Cardiac fibroblast (primary cell): ENCODE results near the gene SLC39A11.
A peak's percentile ranks its signal among the peaks of the same experiment; 100 is the strongest.
"Not testable (repeated sequence)": the region's sequence is repeated elsewhere in the genome, so short reads cannot be mapped to it uniquely, and the experiment has no call there.

ENCODE experiments used
- DNase-seq, 2 donors: peaks; one replicate each; pipeline versions ENCODE4 v3.0.0 to v3.0.0-alpha.2; 2010; ENCODE audit warnings: low read depth in 2 of 2
- H3K4me3 ChIP-seq, 2 donors: replicated peaks in 1 of 2; 1 replicate in 1 of 2; 2 replicates in 1 of 2; pipeline ENCODE4 v1.5.1; 2011; ENCODE audit warnings: low read depth in 2 of 2, low read length in 2 of 2, mild to moderate bottlenecking in 2 of 2, moderate library complexity in 1 of 2
- TF ChIP-seq, protein P1 (sequence below): IDR thresholded peaks from one replicate; pipeline ENCODE4 v1.5.1; 2011; ENCODE audit warnings: low read depth, mild to moderate bottlenecking, low read length, inconsistent platforms

SLC39A11 gene

DNA sequence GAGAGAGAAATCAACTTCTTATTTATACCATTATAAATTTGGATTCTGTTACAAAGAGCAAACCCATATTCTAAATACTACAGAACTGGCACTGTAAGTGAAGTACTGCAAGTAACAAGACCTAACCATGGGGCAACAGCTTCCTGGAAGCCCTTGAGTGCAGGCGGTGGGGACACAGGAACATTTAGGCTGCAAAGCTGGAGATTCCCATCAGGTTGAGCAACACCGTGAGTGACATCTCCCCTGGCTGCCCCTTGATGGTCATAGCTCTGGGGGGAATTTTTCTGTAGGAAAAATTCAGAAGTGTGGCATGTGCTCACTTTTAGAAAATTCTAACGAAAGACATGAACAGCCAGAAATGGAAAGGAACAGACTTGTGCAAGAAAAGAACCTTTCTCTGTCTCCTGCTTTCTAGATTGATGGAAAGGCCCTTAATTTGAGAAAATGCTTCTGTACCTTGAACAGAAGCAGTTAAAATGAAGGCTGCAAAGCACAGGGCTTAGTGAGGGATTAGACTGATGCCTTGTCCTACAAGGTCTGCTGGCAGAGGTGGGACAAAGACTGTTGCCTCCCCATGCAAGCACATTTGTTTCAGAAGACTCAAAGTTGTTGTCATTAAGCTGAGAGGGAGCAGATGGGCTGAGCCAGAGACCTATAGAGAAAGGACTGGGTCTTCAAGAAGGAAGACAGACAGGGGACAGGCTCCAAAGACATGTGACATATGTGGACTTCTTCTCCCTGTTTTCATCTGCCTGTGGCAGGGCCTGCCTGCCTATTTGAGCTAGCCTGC, 380.8 kb downstream of the SLC39A11 start:
- no peak for DNase-seq
- TF ChIP-seq, protein P1, sequence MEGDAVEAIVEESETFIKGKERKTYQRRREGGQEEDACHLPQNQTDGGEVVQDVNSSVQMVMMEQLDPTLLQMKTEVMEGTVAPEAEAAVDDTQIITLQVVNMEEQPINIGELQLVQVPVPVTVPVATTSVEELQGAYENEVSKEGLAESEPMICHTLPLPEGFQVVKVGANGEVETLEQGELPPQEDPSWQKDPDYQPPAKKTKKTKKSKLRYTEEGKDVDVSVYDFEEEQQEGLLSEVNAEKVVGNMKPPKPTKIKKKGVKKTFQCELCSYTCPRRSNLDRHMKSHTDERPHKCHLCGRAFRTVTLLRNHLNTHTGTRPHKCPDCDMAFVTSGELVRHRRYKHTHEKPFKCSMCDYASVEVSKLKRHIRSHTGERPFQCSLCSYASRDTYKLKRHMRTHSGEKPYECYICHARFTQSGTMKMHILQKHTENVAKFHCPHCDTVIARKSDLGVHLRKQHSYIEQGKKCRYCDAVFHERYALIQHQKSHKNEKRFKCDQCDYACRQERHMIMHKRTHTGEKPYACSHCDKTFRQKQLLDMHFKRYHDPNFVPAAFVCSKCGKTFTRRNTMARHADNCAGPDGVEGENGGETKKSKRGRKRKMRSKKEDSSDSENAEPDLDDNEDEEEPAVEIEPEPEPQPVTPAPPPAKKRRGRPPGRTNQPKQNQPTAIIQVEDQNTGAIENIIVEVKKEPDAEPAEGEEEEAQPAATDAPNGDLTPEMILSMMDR: no peak
- no peak overlapping the region for H3K4me3 ChIP-seq

DNA sequence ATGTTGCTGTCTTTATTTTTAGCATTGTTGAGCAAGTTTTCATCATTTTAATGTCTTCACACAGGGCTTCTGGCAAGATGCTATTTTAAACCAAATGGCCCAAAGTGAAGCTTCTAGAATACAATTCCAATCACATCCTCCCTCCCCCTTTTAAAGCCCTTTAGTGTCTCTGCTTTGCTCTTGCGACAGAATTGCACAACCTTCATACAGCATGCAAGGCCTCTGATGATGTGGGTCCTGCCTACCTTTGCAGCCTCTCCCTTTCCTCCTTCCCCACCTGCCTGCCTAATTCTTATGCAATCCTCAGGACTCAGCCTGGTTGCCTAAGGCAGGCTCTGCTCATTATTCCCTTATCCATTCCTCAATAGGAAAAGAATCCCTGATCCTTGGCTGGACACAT, 381.7 kb downstream of the SLC39A11 start:
- peak in 1 of 2 donors; percentile 58 for DNase-seq
- TF ChIP-seq, protein P1: no peak
- no peak overlapping the region for H3K4me3 ChIP-seq

DNA sequence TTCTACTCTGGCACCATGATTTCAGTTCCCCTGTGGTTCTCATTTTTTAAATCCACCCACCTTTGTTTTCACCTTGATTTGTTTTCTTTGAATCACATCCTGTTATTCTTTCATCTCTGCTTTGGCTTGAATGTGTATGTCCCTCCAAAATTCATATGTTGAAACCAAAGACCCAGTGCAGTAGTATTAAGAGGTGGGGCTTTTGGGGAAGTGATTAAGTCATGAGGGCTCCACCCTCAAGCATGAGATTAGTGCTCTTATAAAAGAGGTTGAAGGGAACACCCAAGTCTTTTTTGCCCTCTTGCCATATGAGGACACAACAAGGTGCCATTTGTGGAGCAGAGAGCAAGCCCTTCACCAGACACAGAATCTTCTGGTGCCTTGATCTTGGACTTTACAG, 382.3 kb downstream of the SLC39A11 start:
- TF ChIP-seq, protein P1: no peak
- no peak overlapping the region for H3K4me3 ChIP-seq
- DNase-seq: peak in 1 of 2 donors; percentile 59

DNA sequence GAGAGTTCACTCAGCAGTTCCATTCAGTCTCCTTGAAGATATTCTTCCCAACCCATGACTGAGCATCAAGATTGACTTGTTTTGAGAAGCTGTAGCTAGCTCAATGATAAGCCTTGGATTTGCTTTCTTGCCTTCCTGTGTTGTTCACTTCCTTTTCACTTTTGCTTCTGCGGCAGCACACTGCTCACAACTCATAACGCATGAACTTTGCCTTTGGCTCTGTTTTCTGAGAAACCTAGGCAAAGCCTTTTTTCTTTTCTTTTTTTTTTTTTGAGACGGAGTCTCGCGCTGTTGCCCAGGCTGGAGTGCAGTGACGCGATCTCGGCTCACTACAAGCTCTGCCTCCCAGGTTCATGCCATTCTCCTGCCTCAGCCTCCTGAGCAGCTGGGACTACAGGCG, 383.8 kb downstream of the SLC39A11 start:
- not testable (repeated sequence) for DNase-seq, H3K4me3 ChIP-seq

DNA sequence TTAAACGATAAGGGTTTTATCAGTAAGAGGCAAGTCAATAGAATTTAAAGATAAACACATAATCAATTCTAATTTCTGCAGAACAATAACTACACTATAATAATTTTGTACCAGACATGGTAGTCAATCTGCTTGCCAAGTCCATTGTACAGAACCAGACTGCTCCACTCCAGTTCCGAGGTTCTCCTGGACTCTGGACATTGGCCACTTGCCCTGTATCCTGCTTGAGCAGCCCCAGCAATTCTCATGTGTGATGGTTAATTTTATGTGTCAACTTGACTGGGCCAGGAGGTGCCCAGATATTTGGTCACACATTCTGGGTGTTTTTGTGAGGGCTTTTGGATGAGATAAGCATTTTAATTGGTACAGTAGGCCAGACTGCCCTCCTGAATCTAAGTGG, 384.6 kb downstream of the SLC39A11 start:
- H3K4me3 ChIP-seq: no peak overlapping the region
- TF ChIP-seq, protein P1: no peak
- no peak for DNase-seq

DNA sequence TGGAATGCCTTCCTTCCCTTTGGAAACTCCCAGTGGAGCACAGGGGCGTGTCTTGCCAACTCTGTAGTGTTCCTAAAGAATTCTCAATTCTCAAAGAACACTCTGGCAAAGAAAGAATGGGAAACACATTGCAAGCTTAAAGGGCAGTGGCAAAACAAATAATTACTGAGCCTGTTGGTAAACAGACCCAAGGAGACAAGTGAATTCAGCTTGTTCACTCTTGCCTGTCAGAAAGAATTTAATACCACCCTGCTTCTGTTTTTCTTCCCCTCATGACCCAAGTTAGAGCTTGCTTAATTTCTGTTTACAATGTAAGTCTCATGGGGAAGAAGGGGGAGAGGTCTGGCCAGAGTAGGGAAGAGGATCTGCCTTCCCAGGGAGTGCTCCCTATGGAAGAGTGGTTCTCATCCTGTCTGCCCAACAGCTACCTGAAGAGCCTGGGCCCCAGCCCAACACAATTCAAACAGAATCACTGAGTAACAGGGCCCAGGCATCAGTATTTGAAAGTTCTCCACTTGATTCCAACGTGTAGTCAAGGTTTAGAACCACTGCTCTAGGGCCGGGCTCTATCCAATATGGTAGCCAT, 386.0 kb downstream of the SLC39A11 start:
- DNase-seq: peak in 1 of 2 donors; percentile 39
- no peak overlapping the region for H3K4me3 ChIP-seq
- TF ChIP-seq, protein P1: no peak

DNA sequence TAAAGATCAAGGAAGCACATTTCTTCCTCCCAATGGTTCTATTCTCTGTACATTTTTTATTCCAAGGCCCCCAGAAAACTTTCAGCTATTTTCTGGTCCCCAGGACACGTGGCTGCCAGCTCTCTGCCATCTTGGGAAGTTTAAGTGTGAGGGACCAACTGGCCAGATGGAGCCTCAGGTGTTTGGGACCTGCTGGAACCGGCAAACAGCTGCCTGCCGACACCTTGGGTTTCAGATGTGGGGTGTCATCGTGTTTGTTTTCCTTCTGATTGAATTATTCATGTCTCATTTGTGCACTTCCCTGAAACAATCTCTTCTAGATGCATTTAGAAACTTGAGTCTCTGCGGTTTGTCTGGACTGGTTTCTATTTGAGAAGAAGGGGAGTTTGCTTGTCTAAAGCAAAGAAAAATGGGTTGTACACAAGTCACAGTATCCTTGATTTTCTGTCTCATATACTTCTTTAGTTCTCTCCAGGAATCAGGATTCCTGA, 386.5 kb downstream of the SLC39A11 start:
- H3K4me3 ChIP-seq: no peak overlapping the region
- TF ChIP-seq, protein P1: no peak
- DNase-seq: no peak
